ENCODE measurements around the gene VEGFA.

GRCh38 chr6:43833996-43834390 is 64.0 kb downstream of the VEGFA start:
- TF ChIP-seq, protein P1, sequence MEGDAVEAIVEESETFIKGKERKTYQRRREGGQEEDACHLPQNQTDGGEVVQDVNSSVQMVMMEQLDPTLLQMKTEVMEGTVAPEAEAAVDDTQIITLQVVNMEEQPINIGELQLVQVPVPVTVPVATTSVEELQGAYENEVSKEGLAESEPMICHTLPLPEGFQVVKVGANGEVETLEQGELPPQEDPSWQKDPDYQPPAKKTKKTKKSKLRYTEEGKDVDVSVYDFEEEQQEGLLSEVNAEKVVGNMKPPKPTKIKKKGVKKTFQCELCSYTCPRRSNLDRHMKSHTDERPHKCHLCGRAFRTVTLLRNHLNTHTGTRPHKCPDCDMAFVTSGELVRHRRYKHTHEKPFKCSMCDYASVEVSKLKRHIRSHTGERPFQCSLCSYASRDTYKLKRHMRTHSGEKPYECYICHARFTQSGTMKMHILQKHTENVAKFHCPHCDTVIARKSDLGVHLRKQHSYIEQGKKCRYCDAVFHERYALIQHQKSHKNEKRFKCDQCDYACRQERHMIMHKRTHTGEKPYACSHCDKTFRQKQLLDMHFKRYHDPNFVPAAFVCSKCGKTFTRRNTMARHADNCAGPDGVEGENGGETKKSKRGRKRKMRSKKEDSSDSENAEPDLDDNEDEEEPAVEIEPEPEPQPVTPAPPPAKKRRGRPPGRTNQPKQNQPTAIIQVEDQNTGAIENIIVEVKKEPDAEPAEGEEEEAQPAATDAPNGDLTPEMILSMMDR (conservative IDR thresholded peaks at IDR 0.05) = no peak
- no peak for TF ChIP-seq ZFX (IDR thresholded peaks at IDR 0.05)
